ENCODE data around the gene PLEKHO2.

PLEKHO2 gene

DNA sequence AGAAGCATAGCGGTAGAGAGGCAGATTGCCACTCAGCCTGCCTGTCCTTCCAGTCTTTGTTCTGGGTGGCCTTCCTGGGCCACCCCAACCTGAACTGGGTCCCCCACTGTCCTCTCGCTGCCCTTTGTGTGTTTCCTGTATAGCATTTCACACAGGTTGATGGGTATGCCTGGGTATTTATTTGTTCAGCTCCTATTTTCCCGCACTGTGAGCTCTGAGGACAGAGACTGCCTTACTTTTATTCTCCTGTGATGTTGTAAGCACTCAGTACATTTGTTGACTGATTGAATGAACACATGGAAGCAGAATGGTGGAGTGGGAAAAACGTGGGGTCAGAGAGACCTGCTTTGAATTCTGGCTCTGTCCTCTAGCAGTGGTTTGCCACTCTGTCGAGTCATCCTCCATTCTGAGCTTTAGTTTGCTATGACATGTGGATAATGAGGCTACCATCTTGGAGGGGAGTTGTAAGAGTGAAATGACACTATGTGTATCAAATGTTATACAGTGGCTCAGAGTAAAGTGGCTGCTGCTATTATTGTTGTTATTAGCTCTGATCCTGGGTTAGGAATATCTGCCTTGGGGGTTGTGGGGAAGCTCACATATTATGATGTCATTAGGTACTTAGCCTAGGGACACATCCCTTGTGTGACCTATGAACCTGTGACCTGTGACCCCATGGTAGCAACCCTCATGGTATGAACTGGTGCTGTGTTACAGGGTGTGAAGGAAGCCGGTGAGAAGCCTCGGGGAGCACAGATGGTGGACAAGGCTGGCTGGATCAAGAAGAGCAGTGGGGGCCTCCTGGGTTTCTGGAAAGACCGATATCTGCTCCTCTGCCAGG is 6.4 kb downstream of the PLEKHO2 start:
- H3K4me3 ChIP-seq (ENCODE audit: control insufficient read depth, low read depth, low read length): no peak overlapping the region
- DNase-seq (ENCODE audit: low read depth): no peak
- TF ChIP-seq, protein P1, sequence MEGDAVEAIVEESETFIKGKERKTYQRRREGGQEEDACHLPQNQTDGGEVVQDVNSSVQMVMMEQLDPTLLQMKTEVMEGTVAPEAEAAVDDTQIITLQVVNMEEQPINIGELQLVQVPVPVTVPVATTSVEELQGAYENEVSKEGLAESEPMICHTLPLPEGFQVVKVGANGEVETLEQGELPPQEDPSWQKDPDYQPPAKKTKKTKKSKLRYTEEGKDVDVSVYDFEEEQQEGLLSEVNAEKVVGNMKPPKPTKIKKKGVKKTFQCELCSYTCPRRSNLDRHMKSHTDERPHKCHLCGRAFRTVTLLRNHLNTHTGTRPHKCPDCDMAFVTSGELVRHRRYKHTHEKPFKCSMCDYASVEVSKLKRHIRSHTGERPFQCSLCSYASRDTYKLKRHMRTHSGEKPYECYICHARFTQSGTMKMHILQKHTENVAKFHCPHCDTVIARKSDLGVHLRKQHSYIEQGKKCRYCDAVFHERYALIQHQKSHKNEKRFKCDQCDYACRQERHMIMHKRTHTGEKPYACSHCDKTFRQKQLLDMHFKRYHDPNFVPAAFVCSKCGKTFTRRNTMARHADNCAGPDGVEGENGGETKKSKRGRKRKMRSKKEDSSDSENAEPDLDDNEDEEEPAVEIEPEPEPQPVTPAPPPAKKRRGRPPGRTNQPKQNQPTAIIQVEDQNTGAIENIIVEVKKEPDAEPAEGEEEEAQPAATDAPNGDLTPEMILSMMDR (conservative IDR thresholded peaks at IDR 0.05; ENCODE audit: control insufficient read depth, insufficient read depth, low read depth, low read length): no peak

- no peak for DNase-seq (ENCODE audit: low read depth)
- H3K4me3 ChIP-seq (ENCODE audit: control insufficient read depth, low read depth, low read length): no peak overlapping the region
- TF ChIP-seq, protein P1 (conservative IDR thresholded peaks at IDR 0.05; ENCODE audit: control insufficient read depth, insufficient read depth, low read depth, low read length): no peak
Measured at GRCh38 chr15:64850778-64851502, 9.2 kb downstream of the PLEKHO2 start.

GRCh38 chr15:64851503-64851840 is 9.8 kb downstream of the PLEKHO2 start:
- TF ChIP-seq, protein P1 (conservative IDR thresholded peaks at IDR 0.05; ENCODE audit: control insufficient read depth, insufficient read depth, low read depth, low read length): no peak
- DNase-seq (ENCODE audit: low read depth): peak; percentile 86
- H3K4me3 ChIP-seq (ENCODE audit: control insufficient read depth, low read depth, low read length): no peak overlapping the region

DNA sequence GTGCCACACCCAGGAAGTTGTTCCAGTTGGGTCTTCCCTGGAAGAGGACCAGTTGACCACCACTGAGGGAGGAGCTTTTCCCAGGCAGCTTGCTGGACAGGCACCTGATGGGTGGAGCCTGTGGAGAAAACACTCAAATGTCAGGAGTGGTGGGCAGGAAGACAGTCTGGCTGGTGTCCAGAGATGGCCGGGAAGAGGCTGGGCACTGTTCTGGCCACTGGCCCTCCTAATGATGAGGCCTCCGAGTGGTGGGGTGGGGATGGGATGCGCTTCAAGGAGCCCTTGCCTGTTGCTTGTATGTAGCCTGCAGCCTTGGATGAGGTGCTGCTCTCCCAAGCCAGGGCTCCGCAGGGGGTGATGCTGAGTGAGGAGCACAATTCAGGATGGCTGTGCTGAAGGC is 12.3 kb downstream of the PLEKHO2 start:
- TF ChIP-seq, protein P1 (conservative IDR thresholded peaks at IDR 0.05; ENCODE audit: control insufficient read depth, insufficient read depth, low read depth, low read length): no peak
- no peak overlapping the region for H3K4me3 ChIP-seq (ENCODE audit: control insufficient read depth, low read depth, low read length)
- DNase-seq (ENCODE audit: low read depth): no peak

DNA sequence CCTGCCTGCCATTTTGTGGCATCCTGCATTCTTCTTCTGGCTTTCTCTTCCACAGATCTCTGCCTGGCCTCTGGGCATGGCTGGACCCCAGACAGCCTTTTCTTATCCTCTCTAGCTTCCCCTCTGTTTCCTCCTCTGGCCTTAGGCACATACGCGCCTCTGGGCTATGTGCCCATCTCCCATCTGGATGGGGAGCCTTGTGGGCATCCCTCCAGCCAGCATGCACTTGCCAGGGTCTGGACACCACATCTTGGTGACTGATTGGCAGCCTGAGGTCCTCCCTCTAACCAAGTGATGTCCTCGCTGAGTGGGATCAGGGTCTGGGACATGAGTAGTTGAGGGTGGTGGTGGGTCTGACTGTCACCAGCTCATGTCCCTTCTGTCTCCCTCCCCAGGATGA is 12.8 kb downstream of the PLEKHO2 start:
- no peak overlapping the region for H3K4me3 ChIP-seq (ENCODE audit: control insufficient read depth, low read depth, low read length)
- DNase-seq (ENCODE audit: low read depth): no peak
- TF ChIP-seq, protein P1 (conservative IDR thresholded peaks at IDR 0.05; ENCODE audit: control insufficient read depth, insufficient read depth, low read depth, low read length): no peak

DNA sequence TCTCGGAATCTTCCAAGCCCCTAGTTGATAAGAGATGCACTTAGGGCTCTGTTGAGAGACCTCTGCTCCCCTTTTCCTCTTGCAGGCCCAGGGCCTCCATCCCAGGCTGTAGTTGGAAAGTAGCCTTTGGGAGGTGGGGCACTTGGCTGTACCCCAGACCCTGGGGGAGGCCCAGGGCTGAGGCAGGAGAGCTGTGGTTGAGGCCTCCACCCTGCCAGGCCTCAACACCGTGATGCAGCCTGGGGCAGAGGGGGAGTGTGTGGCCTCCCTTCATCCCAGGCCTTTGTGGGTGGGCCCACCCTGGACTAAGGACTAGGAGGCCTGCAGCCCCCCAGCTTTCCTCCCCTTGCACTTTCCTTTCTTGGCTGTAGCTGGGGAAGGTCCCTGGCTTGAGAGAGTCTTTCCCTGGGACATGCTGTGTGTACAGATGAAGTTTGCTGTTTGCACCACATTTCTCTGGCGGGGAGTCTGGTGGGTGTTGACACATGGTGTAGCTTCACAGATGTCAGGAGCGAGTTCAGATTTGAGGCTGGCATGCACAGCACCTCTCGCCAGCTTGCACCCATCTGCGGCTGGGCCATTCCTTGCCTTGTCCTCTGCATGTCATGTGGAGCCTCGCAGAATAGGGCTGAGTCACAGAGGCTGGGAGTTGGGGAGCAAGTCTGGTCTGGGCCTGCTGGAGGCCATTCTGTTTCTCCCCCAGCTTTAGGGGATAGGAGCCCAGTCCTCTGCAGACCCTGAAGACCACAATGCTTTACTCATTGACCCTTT is 13.7 kb downstream of the PLEKHO2 start:
- DNase-seq (ENCODE audit: low read depth): no peak
- TF ChIP-seq, protein P1 (conservative IDR thresholded peaks at IDR 0.05; ENCODE audit: control insufficient read depth, insufficient read depth, low read depth, low read length): no peak
- H3K4me3 ChIP-seq (ENCODE audit: control insufficient read depth, low read depth, low read length): no peak overlapping the region

All from fibroblast of mammary gland (primary cell).